ENCODE results near the gene ABCD1. TPM values are rescaled to one million over a fixed set of nuclear protein-coding genes. Genes with fewer than 3 reads are reported as not detected.

Gene ABCD1
- total RNA-seq, 4 donors from 2014 or later, result 13.0 to 36.6 (median 15.0) TPM

DNA sequence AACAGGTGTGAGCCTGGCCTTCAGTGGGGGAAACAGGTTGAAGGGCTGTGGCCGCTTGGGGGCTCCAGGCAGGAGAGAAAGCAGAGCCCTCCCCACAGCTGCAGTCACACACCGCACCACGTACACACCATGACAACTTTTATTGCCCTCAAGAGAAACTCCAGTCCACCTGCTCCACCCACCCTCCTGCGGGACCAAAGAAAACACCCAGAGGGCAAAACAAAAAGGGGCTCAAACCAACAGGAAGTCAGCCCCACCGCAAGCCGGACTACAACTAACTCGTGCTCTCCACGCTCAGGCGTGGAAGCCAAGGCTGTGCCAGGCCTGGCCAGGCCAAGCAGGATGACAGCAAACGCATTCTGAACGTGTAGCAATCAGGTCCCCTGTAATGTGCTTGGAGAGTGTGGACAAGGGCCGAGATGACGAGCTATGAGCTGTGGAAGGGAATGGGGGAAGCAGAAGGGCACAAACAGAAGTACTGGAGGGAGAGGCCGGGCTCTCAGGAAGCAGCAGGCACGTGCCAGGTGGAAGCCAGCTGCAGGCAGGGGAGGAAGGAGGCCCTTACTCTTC lies 24.2 kb upstream of the ABCD1 start:
- Histone ChIP-seq H3K4me3 (no peak overlapping the region), H3K4me1 (peaks cover 0 to 7% (median 0%) of the 10 kb centered on the region in 4 donors), H3K27ac (peak overlapping the region in 3 of 4 donors; percentile 24 to 45 (median 41)), H3K36me3 (peaks cover 0 to 40% (median 0%) of the 10 kb centered on the region in 3 donors), H3K9me3 (no peaks in the 10 kb centered on the region), H3K27me3 (no peaks in the 10 kb centered on the region)
- no peak for DNase-seq (ENCODE audit: low spot score in 2 of 2)
- 65 to 79% methylated on average over 12 to 15 of the region's 15 CpGs for WGBS, 2 donors
- TF ChIP-seq POLR2A (IDR thresholded peaks at IDR 0.05) (no peak), EP300 (IDR thresholded peaks at IDR 0.05) (no peak)
- TF ChIP-seq, protein P1, sequence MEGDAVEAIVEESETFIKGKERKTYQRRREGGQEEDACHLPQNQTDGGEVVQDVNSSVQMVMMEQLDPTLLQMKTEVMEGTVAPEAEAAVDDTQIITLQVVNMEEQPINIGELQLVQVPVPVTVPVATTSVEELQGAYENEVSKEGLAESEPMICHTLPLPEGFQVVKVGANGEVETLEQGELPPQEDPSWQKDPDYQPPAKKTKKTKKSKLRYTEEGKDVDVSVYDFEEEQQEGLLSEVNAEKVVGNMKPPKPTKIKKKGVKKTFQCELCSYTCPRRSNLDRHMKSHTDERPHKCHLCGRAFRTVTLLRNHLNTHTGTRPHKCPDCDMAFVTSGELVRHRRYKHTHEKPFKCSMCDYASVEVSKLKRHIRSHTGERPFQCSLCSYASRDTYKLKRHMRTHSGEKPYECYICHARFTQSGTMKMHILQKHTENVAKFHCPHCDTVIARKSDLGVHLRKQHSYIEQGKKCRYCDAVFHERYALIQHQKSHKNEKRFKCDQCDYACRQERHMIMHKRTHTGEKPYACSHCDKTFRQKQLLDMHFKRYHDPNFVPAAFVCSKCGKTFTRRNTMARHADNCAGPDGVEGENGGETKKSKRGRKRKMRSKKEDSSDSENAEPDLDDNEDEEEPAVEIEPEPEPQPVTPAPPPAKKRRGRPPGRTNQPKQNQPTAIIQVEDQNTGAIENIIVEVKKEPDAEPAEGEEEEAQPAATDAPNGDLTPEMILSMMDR (IDR thresholded peaks at IDR 0.05), result no peak

DNA sequence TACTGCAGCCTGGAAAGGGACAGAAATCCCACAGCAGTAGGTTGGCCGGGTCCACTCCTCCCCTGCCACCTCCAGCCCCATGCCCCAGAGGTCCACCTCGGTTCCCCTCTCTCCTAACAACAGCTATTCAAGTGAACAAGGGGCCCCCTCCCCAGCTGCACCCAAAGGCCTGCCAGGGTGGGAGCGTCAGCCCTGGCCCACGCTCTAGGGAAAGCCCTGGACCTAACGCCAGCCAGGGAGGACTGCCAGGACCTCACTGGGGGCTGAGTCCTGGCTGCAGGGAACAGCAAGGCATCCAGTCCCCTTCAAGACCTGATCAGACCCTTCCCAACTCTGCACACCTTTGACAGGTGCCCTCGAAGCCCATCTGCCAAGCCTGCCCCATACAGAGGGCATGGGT lies 23.7 kb upstream of the ABCD1 start:
- Histone ChIP-seq H3K9me3 (no peaks in the 10 kb centered on the region), H3K4me1 (peaks cover 0 to 7% (median 0%) of the 10 kb centered on the region in 4 donors), H3K27me3 (no peaks in the 10 kb centered on the region), H3K36me3 (peaks cover 0 to 40% (median 0%) of the 10 kb centered on the region in 3 donors), H3K4me3 (no peak overlapping the region), H3K27ac (peak overlapping the region in 1 of 4 donors; percentile 45)
- no peak for DNase-seq (ENCODE audit: low spot score in 2 of 2)
- TF ChIP-seq, protein P1 (IDR thresholded peaks at IDR 0.05), result no peak
- TF ChIP-seq POLR2A (IDR thresholded peaks at IDR 0.05), result no peak
- no peak for TF ChIP-seq EP300 (IDR thresholded peaks at IDR 0.05)
- 65 to 80% methylated on average over 1 to 6 of the region's 6 CpGs for WGBS, 2 donors

DNA sequence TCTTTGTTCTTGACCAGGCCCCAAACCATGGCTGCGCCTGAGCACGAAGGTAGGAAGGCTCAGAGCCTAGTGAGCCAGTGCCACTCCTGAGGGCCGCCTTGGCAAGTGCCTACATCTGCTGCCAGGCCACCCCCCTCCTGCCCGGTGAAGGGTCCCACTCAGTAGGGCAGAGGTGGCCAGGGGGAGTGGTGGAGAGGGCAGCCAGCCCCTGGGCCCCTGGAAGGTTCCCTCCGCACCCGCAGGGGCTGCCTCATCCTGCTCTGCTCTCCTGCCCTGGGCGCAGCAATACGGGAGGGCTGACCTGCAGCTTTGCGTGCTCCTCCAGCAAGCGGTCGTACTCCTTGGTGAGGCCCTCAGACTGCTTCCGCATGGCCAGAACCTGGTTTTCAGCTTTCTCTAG lies 22.9 kb upstream of the ABCD1 start:
- H3K4me3 ChIP-seq, result no peak overlapping the region
- no peak overlapping the region for H3K27ac ChIP-seq
- peaks cover 0 to 7% (median 0%) of the 10 kb centered on the region in 4 donors for H3K4me1 ChIP-seq
- WGBS, 2 donors, result 95 to 100% methylated on average over 2 to 12 of the region's 12 CpGs
- TF ChIP-seq, protein P1 (IDR thresholded peaks at IDR 0.05), result no peak
- no peak for TF ChIP-seq POLR2A (IDR thresholded peaks at IDR 0.05)
- TF ChIP-seq EP300 (IDR thresholded peaks at IDR 0.05), result no peak
- H3K36me3 ChIP-seq, result peaks cover 0 to 38% (median 0%) of the 10 kb centered on the region in 3 donors
- no peaks in the 10 kb centered on the region for H3K27me3 ChIP-seq
- no peaks in the 10 kb centered on the region for H3K9me3 ChIP-seq
- no peak for DNase-seq (ENCODE audit: low spot score in 2 of 2)

DNA sequence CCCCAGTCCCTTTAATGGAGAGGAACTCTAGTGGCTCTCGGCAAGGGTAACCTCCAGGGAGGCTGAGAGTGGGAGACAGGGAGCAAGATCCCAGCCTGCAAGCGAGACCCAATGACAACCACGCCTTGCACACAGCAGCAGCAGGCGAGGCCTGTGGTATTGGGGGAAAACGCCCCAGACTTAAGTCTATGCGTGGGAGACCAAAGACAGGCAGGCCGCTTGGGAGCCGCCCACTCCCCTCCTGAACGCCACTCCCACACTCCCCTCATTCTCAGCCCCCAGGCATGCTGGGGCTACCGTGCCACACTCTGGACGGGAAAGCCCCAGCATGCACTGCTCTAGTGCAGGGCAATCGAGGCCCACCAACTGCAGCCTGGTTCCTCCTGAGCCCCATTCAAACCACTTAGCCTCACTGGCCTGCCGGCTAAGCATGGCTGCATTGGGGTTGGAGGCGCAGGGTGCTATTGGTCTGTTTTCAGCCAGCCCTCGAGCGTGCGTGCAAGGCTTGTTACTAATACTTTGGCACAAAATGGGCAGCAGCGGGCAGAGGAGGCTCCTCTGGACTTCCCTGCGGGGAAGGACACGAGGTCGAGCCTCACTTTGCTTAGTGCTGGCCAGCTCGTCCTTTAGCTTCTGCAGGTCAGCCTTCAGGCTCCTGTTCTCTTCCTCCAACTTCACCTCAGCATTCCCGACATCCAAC lies 22.2 kb upstream of the ABCD1 start:
- Histone ChIP-seq H3K9me3 (no peaks in the 10 kb centered on the region), H3K36me3 (peaks cover 0 to 31% (median 0%) of the 10 kb centered on the region in 3 donors), H3K27ac (no peak overlapping the region), H3K4me1 (peaks cover 0 to 7% (median 0%) of the 10 kb centered on the region in 4 donors), H3K27me3 (no peaks in the 10 kb centered on the region), H3K4me3 (no peak overlapping the region)
- no peak for DNase-seq (ENCODE audit: low spot score in 2 of 2)
- TF ChIP-seq, protein P1 (IDR thresholded peaks at IDR 0.05), result no peak
- TF ChIP-seq EP300 (IDR thresholded peaks at IDR 0.05), result no peak
- TF ChIP-seq POLR2A (IDR thresholded peaks at IDR 0.05), result no peak
- 50 to 77% methylated on average over 6 to 23 of the region's 23 CpGs for WGBS, 2 donors

DNA sequence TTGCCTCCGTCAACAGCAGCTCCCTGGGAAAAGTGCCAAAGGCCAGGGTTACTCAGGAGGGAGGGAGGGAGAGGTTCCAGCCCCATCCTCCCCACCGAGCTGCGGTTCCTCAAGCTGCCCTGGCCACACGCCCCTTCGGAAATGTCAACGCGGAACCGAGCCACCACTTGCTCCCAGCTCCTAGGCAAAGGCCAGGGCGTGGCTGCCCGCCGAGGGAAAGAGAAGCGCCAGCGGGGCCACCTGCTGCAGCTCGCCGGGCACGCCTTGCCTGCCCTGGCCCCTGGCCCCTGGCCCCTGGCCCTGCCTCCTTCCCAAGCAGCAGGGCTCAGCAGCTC lies 21.7 kb upstream of the ABCD1 start:
- H3K27ac ChIP-seq, result no peak overlapping the region
- TF ChIP-seq POLR2A (IDR thresholded peaks at IDR 0.05) (no peak), EP300 (IDR thresholded peaks at IDR 0.05) (no peak)
- TF ChIP-seq, protein P1 (IDR thresholded peaks at IDR 0.05), result no peak
- no peaks in the 10 kb centered on the region for H3K9me3 ChIP-seq
- peaks cover 0 to 9% (median 0%) of the 10 kb centered on the region in 4 donors for H3K4me1 ChIP-seq
- H3K27me3 ChIP-seq, result no peaks in the 10 kb centered on the region
- peaks cover 0 to 29% (median 0%) of the 10 kb centered on the region in 3 donors for H3K36me3 ChIP-seq
- H3K4me3 ChIP-seq, result no peak overlapping the region
- no peak for DNase-seq (ENCODE audit: low spot score in 2 of 2)
- WGBS, 2 donors, result 33 to 77% methylated on average over 1 to 10 of the region's 16 CpGs

Data from tibial nerve (tissue), 4 donors.